NCI-H774 (cell line): ENCODE data around the gene CBR1.
A peak's percentile ranks its signal among the peaks of the same experiment; 100 is the strongest.
"Not testable (repeated sequence)": the region's sequence is repeated elsewhere in the genome, so short reads cannot be mapped to it uniquely, and the experiment has no call there.

Experiments
- DNase-seq: peaks from one replicate; lab custom pipeline; 2025; lab: John Stamatoyannopoulos, UW

CBR1 gene

GRCh38 chr21:36048357-36048756 is 21.5 kb upstream of the CBR1 start:
- no peak for DNase-seq

- DNase-seq: no peak
Measured at GRCh38 chr21:36052860-36053714, 16.7 kb upstream of the CBR1 start.

- no peak for DNase-seq
Measured at GRCh38 chr21:36053715-36054062, 16.1 kb upstream of the CBR1 start.

GRCh38 chr21:36055551-36055950 is 14.3 kb upstream of the CBR1 start:
- DNase-seq: no peak

GRCh38 chr21:36059823-36060158 is 10.0 kb upstream of the CBR1 start:
- no peak for DNase-seq

GRCh38 chr21:36060159-36060921 is 9.5 kb upstream of the CBR1 start, which contains the start of gene SETD4:
Gene SETD4 (minus strand): TSS chr21:36060526. CDS start chr21:36058888, 1,638 bp downstream.
- peak; percentile 93 for DNase-seq

- DNase-seq: no peak
Measured at GRCh38 chr21:36061445-36061844, 8.4 kb upstream of the CBR1 start.

- no peak for DNase-seq
Measured at GRCh38 chr21:36063375-36064084, 6.3 kb upstream of the CBR1 start.

GRCh38 chr21:36064085-36064460 is 5.8 kb upstream of the CBR1 start:
- no peak for DNase-seq

- DNase-seq: peak; percentile 36
Measured at GRCh38 chr21:36065497-36066036, 4.3 kb upstream of the CBR1 start.

- DNase-seq: no peak
Measured at GRCh38 chr21:36068748-36069398, 951 bp upstream of the CBR1 start.

- no peak for DNase-seq
Measured at GRCh38 chr21:36070999-36071398, 1.2 kb downstream of the CBR1 start.

GRCh38 chr21:36072453-36073162 is 2.8 kb downstream of the CBR1 start:
- no peak for DNase-seq

GRCh38 chr21:36073181-36073580 is 3.4 kb downstream of the CBR1 start:
- DNase-seq: peak; percentile 39

GRCh38 chr21:36073911-36074310 is 4.1 kb downstream of the CBR1 start:
- DNase-seq: not testable (repeated sequence)

- DNase-seq: no peak
Measured at GRCh38 chr21:36075171-36075570, 5.3 kb downstream of the CBR1 start.

GRCh38 chr21:36075953-36076352 is 6.1 kb downstream of the CBR1 start:
- DNase-seq: no peak

- no peak for DNase-seq
Measured at GRCh38 chr21:36076878-36077655, 7.2 kb downstream of the CBR1 start.

GRCh38 chr21:36077758-36078157 is 7.9 kb downstream of the CBR1 start:
- DNase-seq: no peak

GRCh38 chr21:36079010-36079649 is 9.3 kb downstream of the CBR1 start:
- no peak for DNase-seq
